ENCODE results near the gene NPC1. TPM values are rescaled to one million over a fixed set of nuclear protein-coding genes. Genes with fewer than 3 reads are reported as not detected.

The NPC1 gene
- total RNA-seq, 1 donor from 2014 or later: 100 TPM

DNA sequence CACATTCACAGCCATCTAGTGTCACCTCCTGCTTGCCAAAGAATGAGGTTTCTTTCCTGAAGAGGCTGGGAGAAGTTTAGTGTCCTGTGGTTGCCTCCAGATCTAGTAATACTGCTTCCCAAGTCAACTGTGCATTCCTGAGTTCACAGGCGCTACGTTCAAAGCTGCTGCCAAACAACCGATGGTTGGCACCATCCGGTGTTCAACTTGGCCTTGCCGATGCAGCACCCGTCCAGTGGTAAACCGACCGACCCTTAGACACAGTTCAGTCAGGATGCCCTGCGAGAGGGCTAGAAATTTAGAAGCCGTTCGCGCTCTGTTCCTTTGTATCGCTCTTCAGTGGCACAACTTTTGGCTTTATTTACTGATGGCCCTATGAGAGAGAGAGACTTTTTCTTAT is 54.4 kb downstream of the NPC1 start:
- DNase-seq (ENCODE audit: low read depth): no peak
- Histone ChIP-seq H3K4me3 (ENCODE audit: low read depth, low read length) (no peak overlapping the region), H3K27me3 (ENCODE audit: control insufficient read depth, insufficient read depth, low read length) (no peaks in the 10 kb centered on the region), H3K36me3 (ENCODE audit: control insufficient read depth, insufficient read depth, low read length) (peaks cover 38% of the 10 kb centered on the region)
- peak; percentile 79 for FAIRE-seq
- TF ChIP-seq, protein P1, sequence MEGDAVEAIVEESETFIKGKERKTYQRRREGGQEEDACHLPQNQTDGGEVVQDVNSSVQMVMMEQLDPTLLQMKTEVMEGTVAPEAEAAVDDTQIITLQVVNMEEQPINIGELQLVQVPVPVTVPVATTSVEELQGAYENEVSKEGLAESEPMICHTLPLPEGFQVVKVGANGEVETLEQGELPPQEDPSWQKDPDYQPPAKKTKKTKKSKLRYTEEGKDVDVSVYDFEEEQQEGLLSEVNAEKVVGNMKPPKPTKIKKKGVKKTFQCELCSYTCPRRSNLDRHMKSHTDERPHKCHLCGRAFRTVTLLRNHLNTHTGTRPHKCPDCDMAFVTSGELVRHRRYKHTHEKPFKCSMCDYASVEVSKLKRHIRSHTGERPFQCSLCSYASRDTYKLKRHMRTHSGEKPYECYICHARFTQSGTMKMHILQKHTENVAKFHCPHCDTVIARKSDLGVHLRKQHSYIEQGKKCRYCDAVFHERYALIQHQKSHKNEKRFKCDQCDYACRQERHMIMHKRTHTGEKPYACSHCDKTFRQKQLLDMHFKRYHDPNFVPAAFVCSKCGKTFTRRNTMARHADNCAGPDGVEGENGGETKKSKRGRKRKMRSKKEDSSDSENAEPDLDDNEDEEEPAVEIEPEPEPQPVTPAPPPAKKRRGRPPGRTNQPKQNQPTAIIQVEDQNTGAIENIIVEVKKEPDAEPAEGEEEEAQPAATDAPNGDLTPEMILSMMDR (IDR thresholded peaks at IDR 0.05; ENCODE audit: insufficient read depth, low read length, severe bottlenecking): no peak

DNA sequence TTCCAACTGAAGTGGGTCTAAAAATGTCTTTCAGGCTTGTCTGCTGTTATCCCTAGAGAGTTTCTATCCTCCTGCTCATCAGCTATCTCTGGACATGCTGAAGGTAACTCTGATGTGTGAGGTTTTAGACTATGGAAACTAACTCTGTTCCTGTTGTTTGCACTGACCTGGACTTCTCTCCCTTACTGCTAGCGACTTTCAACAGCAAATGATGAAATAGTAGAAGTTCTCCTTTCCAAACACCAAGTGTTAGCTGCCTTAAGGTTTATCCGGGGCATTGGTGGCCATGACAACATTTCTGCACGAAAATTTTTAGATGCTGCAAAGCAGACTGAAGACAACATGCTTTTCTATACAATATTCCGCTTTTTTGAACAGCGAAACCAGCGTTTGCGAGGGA is 56.1 kb downstream of the NPC1 start:
- Histone ChIP-seq H3K4me3 (ENCODE audit: low read depth, low read length) (no peak overlapping the region), H3K27me3 (ENCODE audit: control insufficient read depth, insufficient read depth, low read length) (no peaks in the 10 kb centered on the region), H3K36me3 (ENCODE audit: control insufficient read depth, insufficient read depth, low read length) (peaks cover 30% of the 10 kb centered on the region)
- FAIRE-seq (no peak), DNase-seq (ENCODE audit: low read depth) (no peak)
- TF ChIP-seq, protein P1 (IDR thresholded peaks at IDR 0.05; ENCODE audit: insufficient read depth, low read length, severe bottlenecking): no peak

DNA sequence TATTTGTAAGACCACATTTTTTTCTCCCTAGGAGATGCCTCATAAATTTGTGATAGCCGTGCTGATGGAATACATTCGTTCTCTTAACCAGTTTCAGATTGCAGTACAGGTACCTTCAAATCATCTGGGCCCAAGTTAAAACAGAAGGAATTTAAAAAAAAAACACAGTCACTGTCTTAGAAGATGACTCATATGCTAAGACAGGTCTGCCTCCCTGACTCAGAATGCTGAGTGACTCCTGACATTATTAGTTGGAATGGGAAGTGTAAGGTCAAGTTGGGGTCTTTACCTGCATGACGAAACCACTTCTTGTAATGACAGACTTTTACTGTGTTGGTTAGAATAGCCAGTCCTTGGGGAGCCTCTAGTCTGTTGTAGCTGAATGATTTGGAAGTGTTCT is 56.7 kb downstream of the NPC1 start:
- FAIRE-seq: no peak
- peaks cover 24% of the 10 kb centered on the region for H3K36me3 ChIP-seq (ENCODE audit: control insufficient read depth, insufficient read depth, low read length)
- TF ChIP-seq, protein P1 (IDR thresholded peaks at IDR 0.05; ENCODE audit: insufficient read depth, low read length, severe bottlenecking): no peak
- no peaks in the 10 kb centered on the region for H3K27me3 ChIP-seq (ENCODE audit: control insufficient read depth, insufficient read depth, low read length)
- H3K4me3 ChIP-seq (ENCODE audit: low read depth, low read length): no peak overlapping the region
- peak; percentile 94 for DNase-seq (ENCODE audit: low read depth)

DNA sequence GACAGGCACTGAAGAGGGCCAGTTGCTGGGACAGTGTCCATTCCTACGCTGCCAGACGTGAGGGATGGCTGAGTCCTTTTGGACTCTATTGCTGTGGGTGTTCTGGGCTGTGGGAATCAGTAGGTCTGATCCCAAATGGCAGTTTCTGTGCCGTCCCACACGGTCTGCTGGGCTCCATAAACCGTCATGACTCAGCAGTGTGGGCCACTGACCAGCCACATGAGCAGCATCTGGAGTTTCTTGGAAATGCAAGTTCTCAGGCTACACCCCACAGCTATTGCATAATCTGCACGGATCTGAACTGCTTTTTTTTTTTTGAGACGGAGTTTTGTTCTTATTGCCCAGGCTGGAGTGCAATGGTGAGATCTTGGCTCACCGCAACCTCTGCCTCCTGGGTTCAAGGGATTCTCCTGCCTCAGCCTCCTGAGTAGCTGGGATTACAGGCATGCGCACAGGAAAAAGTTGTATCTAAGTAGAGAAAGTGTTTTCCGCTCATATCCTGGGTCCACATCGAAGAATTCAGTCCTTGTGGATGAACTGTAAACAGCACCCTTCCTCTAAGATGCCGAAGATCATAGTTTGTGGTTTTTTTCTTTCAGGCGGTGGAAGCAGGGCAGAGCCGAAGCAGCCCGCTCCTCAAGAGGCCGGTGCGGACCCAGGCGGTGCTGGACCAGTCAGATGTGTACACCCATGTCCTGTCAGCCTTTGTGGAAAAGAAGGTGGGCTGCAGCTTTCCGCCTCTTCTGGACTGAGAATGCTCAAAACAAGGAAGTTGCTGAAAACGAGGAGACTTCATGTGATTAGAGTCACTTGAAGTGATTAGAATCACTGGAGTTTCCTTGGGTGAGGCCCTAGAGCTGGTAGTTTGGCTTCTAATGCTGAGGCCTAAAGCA is 57.5 kb downstream of the NPC1 start:
- DNase-seq (ENCODE audit: low read depth) (no peak), FAIRE-seq (no peak)
- Histone ChIP-seq H3K4me3 (ENCODE audit: low read depth, low read length) (no peak overlapping the region), H3K27me3 (ENCODE audit: control insufficient read depth, insufficient read depth, low read length) (no peaks in the 10 kb centered on the region), H3K36me3 (ENCODE audit: control insufficient read depth, insufficient read depth, low read length) (peaks cover 20% of the 10 kb centered on the region)
- TF ChIP-seq, protein P1 (IDR thresholded peaks at IDR 0.05; ENCODE audit: insufficient read depth, low read length, severe bottlenecking): no peak

DNA sequence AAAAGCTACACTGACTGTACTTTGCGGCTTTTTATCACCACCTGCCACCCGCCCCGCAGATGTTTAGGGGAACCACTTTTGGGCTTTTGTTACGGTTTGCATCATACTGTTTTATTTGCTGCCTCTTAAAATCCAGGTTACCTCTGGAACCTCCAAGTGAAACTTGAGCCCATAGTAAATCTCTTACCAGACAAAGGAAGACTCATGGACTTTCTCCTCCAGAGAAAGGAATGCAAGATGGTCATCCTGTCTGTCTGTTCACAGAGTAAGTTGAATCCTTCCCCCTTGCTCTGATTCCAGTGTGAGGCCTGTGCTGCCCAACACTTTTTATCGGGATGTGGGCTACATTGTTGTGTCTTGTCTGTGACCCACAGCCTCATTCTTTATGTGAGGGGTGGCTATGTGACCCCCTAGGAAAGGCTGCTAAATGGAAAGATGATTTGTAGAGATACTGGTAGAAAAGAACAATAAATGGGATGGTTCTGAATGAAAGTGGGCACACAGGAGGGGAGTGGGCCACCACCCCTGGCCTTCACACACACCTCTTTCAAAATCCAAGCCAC is 59.7 kb downstream of the NPC1 start:
- no peak for DNase-seq (ENCODE audit: low read depth)
- Histone ChIP-seq H3K36me3 (ENCODE audit: control insufficient read depth, insufficient read depth, low read length) (peaks cover 19% of the 10 kb centered on the region), H3K27me3 (ENCODE audit: control insufficient read depth, insufficient read depth, low read length) (no peaks in the 10 kb centered on the region), H3K4me3 (ENCODE audit: low read depth, low read length) (no peak overlapping the region)
- FAIRE-seq: no peak
- TF ChIP-seq, protein P1 (IDR thresholded peaks at IDR 0.05; ENCODE audit: insufficient read depth, low read length, severe bottlenecking): no peak

All from bronchial epithelial cell (primary cell).